ENCODE measurements around the gene TCF20. TPM values are rescaled to one million over a fixed set of nuclear protein-coding genes. Genes with fewer than 3 reads are reported as not detected.

The TCF20 gene
- total and polyA plus RNA-seq, 4 donors, result 1.0 to 15.8 (median 9.4) TPM

DNA sequence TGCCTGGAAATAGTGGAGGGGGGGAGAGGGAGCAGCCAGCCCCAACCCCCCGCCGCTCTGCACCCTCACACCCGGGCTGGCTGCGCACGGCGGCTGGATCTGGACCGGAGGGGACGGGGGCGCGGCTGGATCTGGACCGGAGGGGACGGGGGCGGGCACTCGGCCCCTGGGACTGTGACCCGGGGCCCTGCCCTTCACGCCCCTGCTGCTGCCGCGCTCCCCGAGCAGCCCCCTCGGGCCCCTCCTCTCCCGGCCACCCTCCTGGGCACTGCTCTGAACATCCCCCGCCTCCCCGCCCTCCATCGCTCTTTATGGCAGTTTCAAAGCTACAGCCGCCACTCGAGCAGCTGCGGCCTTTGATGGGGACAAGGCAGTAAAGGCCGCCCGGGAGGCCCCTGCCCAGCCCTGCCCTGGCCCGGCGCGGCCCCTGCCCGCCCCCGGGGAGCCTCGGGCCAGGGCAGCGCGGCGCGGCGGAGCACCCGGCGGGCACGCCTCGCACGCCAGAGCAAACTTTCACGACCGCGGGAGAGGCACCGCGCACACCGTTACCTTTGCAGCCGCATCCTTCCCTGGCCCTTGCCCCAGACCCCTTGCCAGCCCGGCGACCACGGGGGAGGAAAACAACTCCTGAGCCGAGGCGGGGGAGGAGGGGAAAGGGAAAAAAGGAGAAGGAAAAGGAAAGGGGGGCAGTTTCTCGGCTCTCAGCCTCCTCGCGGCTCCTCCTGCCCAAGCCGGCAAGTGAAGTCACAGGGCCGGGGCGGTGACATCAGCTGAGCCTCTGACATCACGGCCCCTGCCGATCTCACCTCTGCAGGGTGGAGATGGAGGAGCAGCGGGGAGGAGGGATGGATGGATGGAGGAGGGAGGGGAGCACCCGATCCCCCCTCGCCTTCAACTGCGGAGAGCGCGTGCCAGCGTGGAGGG lies 13.1 kb upstream of the TCF20 start:
- WGBS, result 6% methylated on average over 72 of the region's 72 CpGs
- no peak for TF ChIP-seq SP1 (IDR thresholded peaks at IDR 0.05)
- TF ChIP-seq JUND (IDR thresholded peaks at IDR 0.05), result no peak
- TF ChIP-seq, protein P1, sequence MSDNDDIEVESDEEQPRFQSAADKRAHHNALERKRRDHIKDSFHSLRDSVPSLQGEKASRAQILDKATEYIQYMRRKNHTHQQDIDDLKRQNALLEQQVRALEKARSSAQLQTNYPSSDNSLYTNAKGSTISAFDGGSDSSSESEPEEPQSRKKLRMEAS (IDR thresholded peaks at IDR 0.05), result no peak
- TF ChIP-seq GABPA (IDR thresholded peaks at IDR 0.05 in 1 of 2, conservative IDR thresholded peaks at IDR 0.05 in 1 of 2), result no peak
- TF ChIP-seq EGR1 (IDR thresholded peaks at IDR 0.05; ENCODE audit: low read depth in 2 of 2), result no peak
- no peak for TF ChIP-seq YY1 (IDR thresholded peaks at IDR 0.05)
- no peak for TF ChIP-seq TAF1 (conservative IDR thresholded peaks at IDR 0.05)
- TF ChIP-seq RAD21 (IDR thresholded peaks at IDR 0.05), result no peak
- TF ChIP-seq HNF4A (conservative IDR thresholded peaks at IDR 0.05), result no peak
- no peak for TF ChIP-seq NR2F2 (IDR thresholded peaks at IDR 0.05)
- TF ChIP-seq FOXA1 (IDR thresholded peaks at IDR 0.05), result no peak
- TF ChIP-seq, protein P2, sequence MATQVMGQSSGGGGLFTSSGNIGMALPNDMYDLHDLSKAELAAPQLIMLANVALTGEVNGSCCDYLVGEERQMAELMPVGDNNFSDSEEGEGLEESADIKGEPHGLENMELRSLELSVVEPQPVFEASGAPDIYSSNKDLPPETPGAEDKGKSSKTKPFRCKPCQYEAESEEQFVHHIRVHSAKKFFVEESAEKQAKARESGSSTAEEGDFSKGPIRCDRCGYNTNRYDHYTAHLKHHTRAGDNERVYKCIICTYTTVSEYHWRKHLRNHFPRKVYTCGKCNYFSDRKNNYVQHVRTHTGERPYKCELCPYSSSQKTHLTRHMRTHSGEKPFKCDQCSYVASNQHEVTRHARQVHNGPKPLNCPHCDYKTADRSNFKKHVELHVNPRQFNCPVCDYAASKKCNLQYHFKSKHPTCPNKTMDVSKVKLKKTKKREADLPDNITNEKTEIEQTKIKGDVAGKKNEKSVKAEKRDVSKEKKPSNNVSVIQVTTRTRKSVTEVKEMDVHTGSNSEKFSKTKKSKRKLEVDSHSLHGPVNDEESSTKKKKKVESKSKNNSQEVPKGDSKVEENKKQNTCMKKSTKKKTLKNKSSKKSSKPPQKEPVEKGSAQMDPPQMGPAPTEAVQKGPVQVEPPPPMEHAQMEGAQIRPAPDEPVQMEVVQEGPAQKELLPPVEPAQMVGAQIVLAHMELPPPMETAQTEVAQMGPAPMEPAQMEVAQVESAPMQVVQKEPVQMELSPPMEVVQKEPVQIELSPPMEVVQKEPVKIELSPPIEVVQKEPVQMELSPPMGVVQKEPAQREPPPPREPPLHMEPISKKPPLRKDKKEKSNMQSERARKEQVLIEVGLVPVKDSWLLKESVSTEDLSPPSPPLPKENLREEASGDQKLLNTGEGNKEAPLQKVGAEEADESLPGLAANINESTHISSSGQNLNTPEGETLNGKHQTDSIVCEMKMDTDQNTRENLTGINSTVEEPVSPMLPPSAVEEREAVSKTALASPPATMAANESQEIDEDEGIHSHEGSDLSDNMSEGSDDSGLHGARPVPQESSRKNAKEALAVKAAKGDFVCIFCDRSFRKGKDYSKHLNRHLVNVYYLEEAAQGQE (IDR thresholded peaks at IDR 0.05), result no peak
- TF ChIP-seq, protein P3, sequence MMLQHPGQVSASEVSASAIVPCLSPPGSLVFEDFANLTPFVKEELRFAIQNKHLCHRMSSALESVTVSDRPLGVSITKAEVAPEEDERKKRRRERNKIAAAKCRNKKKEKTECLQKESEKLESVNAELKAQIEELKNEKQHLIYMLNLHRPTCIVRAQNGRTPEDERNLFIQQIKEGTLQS (IDR thresholded peaks at IDR 0.05), result no peak
- no peak for TF ChIP-seq HNF4G (IDR thresholded peaks at IDR 0.05)
- TF ChIP-seq, protein P4, sequence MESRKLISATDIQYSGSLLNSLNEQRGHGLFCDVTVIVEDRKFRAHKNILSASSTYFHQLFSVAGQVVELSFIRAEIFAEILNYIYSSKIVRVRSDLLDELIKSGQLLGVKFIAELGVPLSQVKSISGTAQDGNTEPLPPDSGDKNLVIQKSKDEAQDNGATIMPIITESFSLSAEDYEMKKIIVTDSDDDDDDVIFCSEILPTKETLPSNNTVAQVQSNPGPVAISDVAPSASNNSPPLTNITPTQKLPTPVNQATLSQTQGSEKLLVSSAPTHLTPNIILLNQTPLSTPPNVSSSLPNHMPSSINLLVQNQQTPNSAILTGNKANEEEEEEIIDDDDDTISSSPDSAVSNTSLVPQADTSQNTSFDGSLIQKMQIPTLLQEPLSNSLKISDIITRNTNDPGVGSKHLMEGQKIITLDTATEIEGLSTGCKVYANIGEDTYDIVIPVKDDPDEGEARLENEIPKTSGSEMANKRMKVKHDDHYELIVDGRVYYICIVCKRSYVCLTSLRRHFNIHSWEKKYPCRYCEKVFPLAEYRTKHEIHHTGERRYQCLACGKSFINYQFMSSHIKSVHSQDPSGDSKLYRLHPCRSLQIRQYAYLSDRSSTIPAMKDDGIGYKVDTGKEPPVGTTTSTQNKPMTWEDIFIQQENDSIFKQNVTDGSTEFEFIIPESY (IDR thresholded peaks at IDR 0.05), result no peak
- Histone ChIP-seq H3K9me3 (ENCODE audit: control insufficient read depth in 4 of 4, low read length in 3 of 4) (no peaks in the 10 kb centered on the region), H3K36me3 (ENCODE audit: control insufficient read depth in 4 of 4, insufficient read depth in 3 of 4, low read depth in 1 of 4, low read length in 3 of 4) (no peaks in the 10 kb centered on the region), H3K27me3 (ENCODE audit: control insufficient read depth in 4 of 4, insufficient read depth in 4 of 4, low read length in 3 of 4) (no peaks in the 10 kb centered on the region), H3K27ac (ENCODE audit: low read depth in 1 of 2, low read length in 2 of 2) (no peak overlapping the region), H3K4me1 (ENCODE audit: control insufficient read depth in 4 of 4, insufficient read depth in 4 of 4, low read length in 3 of 4) (peaks cover 10 to 21% (median 16%) of the 10 kb centered on the region in 4 donors), H3K9ac (ENCODE audit: low read depth in 1 of 2, low read length in 2 of 2) (no peak overlapping the region), H3K4me3 (ENCODE audit: low read depth in 1 of 3, low read length in 3 of 3) (peak overlapping the region in 1 of 3 donors; percentile 47)
- DNase-seq (ENCODE audit: low spot score), result no peak

DNA sequence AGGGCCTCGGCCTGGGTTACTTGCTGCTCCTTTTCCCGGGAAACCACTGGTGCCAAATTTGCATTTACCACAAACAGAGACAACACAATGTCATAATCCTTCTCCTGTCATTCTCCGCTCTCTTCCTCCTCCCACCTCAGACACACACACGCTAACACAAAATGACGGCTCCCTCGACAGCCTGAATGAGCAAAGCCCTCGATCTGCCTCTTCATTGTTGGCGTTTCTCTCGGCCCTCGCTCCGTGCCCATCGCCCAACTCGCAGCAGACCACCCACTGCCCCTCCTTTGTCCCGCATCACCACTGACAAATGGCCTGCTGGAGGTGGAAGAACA lies 12.5 kb upstream of the TCF20 start:
- Histone ChIP-seq H3K36me3 (ENCODE audit: control insufficient read depth in 4 of 4, insufficient read depth in 3 of 4, low read depth in 1 of 4, low read length in 3 of 4) (no peaks in the 10 kb centered on the region), H3K4me1 (ENCODE audit: control insufficient read depth in 4 of 4, insufficient read depth in 4 of 4, low read length in 3 of 4) (peaks cover 10 to 21% (median 16%) of the 10 kb centered on the region in 4 donors), H3K27me3 (ENCODE audit: control insufficient read depth in 4 of 4, insufficient read depth in 4 of 4, low read length in 3 of 4) (no peaks in the 10 kb centered on the region), H3K9ac (ENCODE audit: low read depth in 1 of 2, low read length in 2 of 2) (no peak overlapping the region), H3K9me3 (ENCODE audit: control insufficient read depth in 4 of 4, low read length in 3 of 4) (no peaks in the 10 kb centered on the region), H3K4me3 (ENCODE audit: low read depth in 1 of 3, low read length in 3 of 3) (peak overlapping the region in 1 of 3 donors; percentile 47), H3K27ac (ENCODE audit: low read depth in 1 of 2, low read length in 2 of 2) (no peak overlapping the region)
- WGBS, result 17% methylated on average over 14 of the region's 14 CpGs
- TF ChIP-seq GABPA (IDR thresholded peaks at IDR 0.05 in 1 of 2, conservative IDR thresholded peaks at IDR 0.05 in 1 of 2) (no peak), SP1 (IDR thresholded peaks at IDR 0.05) (no peak), JUND (IDR thresholded peaks at IDR 0.05) (no peak), TAF1 (conservative IDR thresholded peaks at IDR 0.05) (no peak), FOXA2 (IDR thresholded peaks at IDR 0.05) (no peak), RXRA (IDR thresholded peaks at IDR 0.05) (no peak), RAD21 (IDR thresholded peaks at IDR 0.05) (no peak)
- TF ChIP-seq, protein P3 (IDR thresholded peaks at IDR 0.05), result no peak
- TF ChIP-seq, protein P2 (IDR thresholded peaks at IDR 0.05), result no peak
- TF ChIP-seq, protein P5, sequence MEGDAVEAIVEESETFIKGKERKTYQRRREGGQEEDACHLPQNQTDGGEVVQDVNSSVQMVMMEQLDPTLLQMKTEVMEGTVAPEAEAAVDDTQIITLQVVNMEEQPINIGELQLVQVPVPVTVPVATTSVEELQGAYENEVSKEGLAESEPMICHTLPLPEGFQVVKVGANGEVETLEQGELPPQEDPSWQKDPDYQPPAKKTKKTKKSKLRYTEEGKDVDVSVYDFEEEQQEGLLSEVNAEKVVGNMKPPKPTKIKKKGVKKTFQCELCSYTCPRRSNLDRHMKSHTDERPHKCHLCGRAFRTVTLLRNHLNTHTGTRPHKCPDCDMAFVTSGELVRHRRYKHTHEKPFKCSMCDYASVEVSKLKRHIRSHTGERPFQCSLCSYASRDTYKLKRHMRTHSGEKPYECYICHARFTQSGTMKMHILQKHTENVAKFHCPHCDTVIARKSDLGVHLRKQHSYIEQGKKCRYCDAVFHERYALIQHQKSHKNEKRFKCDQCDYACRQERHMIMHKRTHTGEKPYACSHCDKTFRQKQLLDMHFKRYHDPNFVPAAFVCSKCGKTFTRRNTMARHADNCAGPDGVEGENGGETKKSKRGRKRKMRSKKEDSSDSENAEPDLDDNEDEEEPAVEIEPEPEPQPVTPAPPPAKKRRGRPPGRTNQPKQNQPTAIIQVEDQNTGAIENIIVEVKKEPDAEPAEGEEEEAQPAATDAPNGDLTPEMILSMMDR (IDR thresholded peaks at IDR 0.05; ENCODE audit: low read depth, low read length, missing input control), result no peak
- no peak for DNase-seq (ENCODE audit: low spot score)

Measured in liver (tissue), 9 donors.